NCI-H1930 (cell line): ENCODE measurements around the gene CERK.

Experiments used
- DNase-seq, 2 experiments: peaks; one replicate each; lab custom pipeline; 2025; lab: John Stamatoyannopoulos, UW

CERK gene

DNA sequence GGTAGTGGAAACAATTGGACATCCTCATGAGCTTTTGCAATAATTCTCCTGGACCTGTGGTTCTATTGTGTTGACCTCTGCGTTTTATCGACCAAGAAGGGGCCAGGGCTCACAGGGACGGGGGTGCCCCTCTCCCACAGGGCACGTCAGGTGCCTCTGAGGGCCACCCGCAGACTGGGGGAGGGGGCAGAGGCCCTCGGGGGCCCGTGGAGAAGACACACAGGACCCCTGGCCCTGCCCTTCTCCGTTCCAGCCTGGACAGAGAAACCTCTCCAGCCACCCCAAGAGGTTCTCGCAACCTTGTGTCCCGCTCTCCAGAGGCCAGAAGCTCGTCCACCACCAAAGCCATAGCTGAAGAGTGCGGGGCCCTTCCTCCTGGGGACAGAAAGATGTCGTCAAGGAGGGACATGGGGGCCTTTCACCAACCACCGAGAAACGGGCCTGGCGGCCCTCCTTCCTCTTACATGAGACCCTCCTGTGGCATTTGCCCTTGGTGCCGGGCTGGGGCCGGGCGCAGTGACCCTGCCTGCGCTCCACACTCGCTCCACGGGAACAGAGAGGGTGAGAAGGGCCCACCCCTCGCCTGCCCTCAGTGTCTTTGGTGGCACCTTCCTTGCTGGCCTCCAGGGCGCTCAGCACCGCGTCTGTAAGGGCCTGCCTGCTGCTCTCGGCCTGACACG lies 60.6 kb downstream of the CERK start:
- DNase-seq = no peak

- DNase-seq = no peak
These were observed 61.2 kb downstream of the CERK start for GRCh38 chr22:46676881-46677280.

GRCh38 chr22:46676479-46676878 lies 61.6 kb downstream of the CERK start:
- no peak for DNase-seq

GRCh38 chr22:46675938-46676337 lies 62.1 kb downstream of the CERK start:
- no peak for DNase-seq

- no peak for DNase-seq
These were observed 62.6 kb downstream of the CERK start for GRCh38 chr22:46675479-46675878.

DNA sequence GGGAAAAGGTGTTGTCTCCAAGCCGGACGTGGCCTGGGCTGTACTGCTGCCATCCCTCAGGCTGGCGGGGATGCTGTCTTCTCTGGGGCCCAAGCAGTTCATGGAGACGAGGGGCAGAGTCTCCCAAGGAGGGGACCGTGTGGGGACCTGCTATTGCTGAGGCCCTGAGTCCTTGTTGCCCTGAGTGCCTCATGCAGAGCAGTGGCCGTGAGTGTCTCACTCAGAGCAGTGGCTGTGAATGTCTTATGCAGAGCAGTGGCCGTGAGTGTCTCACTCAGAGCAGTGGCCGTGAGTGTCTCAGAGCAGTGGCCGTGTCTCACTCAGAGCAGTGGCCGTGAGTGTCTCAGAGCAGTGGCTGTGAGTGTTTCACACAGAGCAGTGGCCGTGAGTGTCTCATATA lies 63.1 kb downstream of the CERK start:
- no peak for DNase-seq

- no peak for DNase-seq
These were observed 63.7 kb downstream of the CERK start for GRCh38 chr22:46674367-46674781.

DNA sequence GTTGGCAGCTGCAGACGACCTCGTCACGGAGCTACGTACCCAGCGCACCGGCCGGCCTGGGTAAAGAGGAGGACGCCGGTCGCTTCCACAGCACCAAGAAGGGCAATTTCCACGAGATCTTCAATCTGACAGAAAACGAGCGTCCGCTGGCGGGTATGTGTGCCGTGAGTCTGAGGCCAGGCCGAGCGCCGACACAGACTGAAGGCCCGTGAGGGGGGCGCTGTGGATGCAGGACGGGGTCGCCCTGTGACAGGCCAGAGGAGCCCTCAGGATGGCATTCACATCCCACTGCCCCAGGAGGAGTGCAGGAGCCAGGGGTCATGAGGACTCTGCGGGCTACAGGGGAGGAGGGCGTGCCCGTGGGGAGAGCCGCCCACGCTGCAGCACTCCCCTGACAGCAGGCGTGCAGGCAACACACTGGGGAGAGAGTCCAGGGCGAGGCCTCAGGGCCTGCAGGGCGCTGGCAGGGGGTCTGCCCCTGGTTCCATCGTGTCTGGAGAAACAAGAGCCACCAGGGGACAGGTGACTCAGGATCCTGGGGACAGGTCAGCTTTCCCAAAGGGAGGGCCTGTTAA lies 64.3 kb downstream of the CERK start:
- DNase-seq = no peak

DNA sequence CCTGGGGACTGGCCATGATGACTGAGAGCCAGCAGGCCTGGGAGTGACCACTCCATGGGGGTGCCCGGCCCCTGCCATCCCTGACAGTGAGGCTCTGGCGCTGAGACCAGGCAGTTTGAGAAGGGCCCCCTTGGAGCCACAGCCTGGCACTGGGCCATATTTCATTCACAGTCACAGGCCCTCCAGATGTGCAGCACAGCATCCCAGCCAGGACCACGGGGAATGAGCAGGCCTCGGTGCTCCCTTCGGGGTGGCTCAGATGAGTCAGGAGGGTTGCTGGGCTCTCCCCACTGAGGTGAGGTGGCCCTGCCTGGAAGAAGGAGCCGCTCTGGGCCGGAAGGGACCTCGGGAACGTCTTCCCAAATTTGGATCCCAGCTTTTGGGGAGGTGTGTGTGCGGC lies 64.8 kb downstream of the CERK start:
- no peak for DNase-seq

GRCh38 chr22:46672731-46673130 lies 65.3 kb downstream of the CERK start:
- DNase-seq = no peak

- no peak for DNase-seq
These were observed 66.1 kb downstream of the CERK start for GRCh38 chr22:46671824-46672432.

- no peak for DNase-seq
These were observed 68.9 kb downstream of the CERK start for GRCh38 chr22:46669201-46669600.

GRCh38 chr22:46668116-46668515 lies 69.9 kb downstream of the CERK start:
- DNase-seq = no peak

DNA sequence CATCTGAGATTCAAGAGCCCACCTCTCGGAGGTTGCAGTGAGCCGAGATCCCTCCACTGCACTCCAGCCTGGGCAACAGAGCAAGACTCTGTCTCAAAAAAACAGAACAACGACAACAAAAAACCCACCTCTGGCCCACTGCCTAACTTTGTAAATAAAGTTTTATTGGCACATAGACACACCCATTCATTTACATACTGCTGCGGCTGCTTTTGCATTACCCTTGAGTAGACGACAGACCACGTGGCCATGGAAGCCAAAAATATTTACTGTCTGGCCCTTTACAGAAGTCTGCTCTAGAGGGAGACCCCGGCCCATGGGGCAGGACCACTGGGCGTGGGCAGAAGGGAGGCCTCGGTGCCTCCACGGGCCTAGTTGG lies 70.8 kb downstream of the CERK start:
- DNase-seq = no peak

DNA sequence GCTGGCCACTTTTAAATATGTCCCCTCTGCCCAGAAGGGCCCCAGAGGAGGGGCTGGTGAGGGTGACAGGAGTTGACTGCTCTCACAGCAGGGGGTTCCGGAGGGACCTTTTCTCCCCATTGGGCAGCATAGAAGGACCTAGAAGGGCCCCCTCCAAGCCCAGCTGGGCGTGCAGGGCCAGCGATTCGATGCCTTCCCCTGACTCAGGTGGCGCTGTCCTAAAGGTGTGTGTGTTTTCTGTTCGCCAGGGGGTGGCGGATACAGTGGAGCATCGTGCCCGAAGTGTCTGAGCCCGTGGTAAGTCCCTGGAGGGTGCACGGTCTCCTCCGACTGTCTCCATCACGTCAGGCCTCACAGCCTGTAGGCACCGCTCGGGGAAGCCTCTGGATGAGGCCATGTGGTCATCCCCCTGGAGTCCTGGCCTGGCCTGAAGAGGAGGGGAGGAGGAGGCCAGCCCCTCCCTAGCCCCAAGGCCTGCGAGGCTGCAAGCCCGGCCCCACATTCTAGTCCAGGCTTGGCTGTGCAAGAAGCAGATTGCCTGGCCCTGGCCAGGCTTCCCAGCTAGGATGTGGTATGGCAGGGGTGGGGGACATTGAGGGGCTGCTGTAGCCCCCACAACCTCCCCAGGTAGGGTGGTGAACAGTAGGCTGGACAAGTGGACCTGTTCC lies 71.3 kb downstream of the CERK start:
- DNase-seq = no peak

GRCh38 chr22:46665751-46666280 lies 72.2 kb downstream of the CERK start:
- no peak for DNase-seq

GRCh38 chr22:46665151-46665695 lies 72.8 kb downstream of the CERK start:
- DNase-seq = no peak

DNA sequence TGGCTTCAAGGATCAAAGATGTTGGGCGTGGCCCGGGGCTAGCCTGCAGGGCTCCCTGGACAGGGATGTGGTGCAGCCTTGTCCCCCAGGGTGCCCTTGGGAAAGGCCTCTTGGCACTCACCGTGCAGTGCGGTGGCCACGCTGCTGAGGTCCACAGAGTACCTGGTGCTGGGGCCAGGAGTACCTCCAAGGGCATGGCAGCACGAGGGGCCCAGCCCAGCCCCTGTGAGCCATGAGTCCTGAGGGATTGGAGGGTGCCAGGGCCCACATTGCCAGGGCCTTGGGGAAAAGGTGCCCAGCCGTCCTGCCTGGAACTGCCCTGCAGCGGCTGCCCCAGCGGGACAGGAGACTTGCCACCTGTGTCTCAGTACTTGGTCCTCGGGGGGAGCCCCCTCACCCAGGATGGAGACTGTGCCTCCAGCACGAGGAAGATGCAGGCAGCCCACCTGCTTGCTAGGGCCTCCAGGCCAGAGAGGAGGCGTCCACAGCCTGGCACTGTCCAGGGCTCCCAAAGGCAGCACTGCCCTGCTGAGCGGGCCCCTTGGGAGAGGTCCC lies 73.7 kb downstream of the CERK start:
- DNase-seq = no peak

GRCh38 chr22:46663436-46664100 lies 74.5 kb downstream of the CERK start:
- DNase-seq = no peak

GRCh38 chr22:46663001-46663400 lies 75.1 kb downstream of the CERK start:
- no peak for DNase-seq

- DNase-seq = no peak
These were observed 75.8 kb downstream of the CERK start for GRCh38 chr22:46662226-46662625.
